HG03175 (cell line): ENCODE results near the gene KRTCAP2.
"Not testable (repeated sequence)": the region's sequence is repeated elsewhere in the genome, so short reads cannot be mapped to it uniquely, and the experiment has no call there.

Experiments
- ATAC-seq: cut with Tn5 transposase; IDR thresholded peaks from one replicate; pipeline ENCODE4 v1.9.1; 2021; ENCODE audit warnings: mild to moderate bottlenecking, moderate library complexity; ENCODE audit not compliant: unreplicated experiment

Gene KRTCAP2

GRCh38 chr1:155172732-155173477 is at the start of gene KRTCAP2:
Gene KRTCAP2, minus strand, starts transcription at chr1:155173304. Its CDS starts 80 bp downstream, at chr1:155173224.
- peak; percentile 79 for ATAC-seq

GRCh38 chr1:155220211-155220965 is 47.3 kb upstream of the KRTCAP2 start:
- ATAC-seq = not testable (repeated sequence)

- ATAC-seq = no peak
Observed at GRCh38 chr1:155219592-155220031, 46.5 kb upstream of the KRTCAP2 start.

GRCh38 chr1:155218854-155219591 is 45.9 kb upstream of the KRTCAP2 start:
- no peak for ATAC-seq

GRCh38 chr1:155214702-155215101 is 41.6 kb upstream of the KRTCAP2 start:
- not testable (repeated sequence) for ATAC-seq

GRCh38 chr1:155212051-155212440 is 38.9 kb upstream of the KRTCAP2 start:
- not testable (repeated sequence) for ATAC-seq

- not testable (repeated sequence) for ATAC-seq
Observed at GRCh38 chr1:155211381-155212050, 38.4 kb upstream of the KRTCAP2 start.

GRCh38 chr1:155210314-155211104 is 37.4 kb upstream of the KRTCAP2 start:
- no peak for ATAC-seq

GRCh38 chr1:155209312-155209721 is 36.2 kb upstream of the KRTCAP2 start:
- no peak for ATAC-seq

- ATAC-seq = peak; percentile 80
Observed at GRCh38 chr1:155208541-155209311, 35.6 kb upstream of the KRTCAP2 start, which contains the start of gene MTX1. Gene MTX1, plus strand, starts transcription at chr1:155208695. Its CDS starts 110 bp downstream, at chr1:155208805.

GRCh38 chr1:155207806-155208540 is 34.9 kb upstream of the KRTCAP2 start, which contains the start of gene THBS3:
Gene THBS3, minus strand, starts transcription at chr1:155207897. Its CDS starts 21 bp downstream, at chr1:155207876.
- ATAC-seq = no peak

GRCh38 chr1:155206891-155207805 is 34.0 kb upstream of the KRTCAP2 start:
- no peak for ATAC-seq

- ATAC-seq = no peak
Observed at GRCh38 chr1:155205969-155206593, 33.0 kb upstream of the KRTCAP2 start.

GRCh38 chr1:155205035-155205434 is 31.9 kb upstream of the KRTCAP2 start:
- no peak for ATAC-seq

GRCh38 chr1:155202731-155203515 is 29.8 kb upstream of the KRTCAP2 start:
- ATAC-seq = no peak

GRCh38 chr1:155202198-155202597 is 29.1 kb upstream of the KRTCAP2 start:
- no peak for ATAC-seq
